Renal cortex interstitium (tissue), 15 donors: ENCODE data around the gene ABHD10. TPM values are rescaled to one million over a fixed set of nuclear protein-coding genes. Genes with fewer than 3 reads are reported as not detected.

ENCODE experiments used
- DNase-seq, 11 donors: peaks; one replicate each; pipeline ENCODE4 v3.0.0-alpha.2; 2013; ENCODE audit warnings: low read depth in 9 of 11, low spot score in 4 of 11; ENCODE audit errors: extremely low read depth in 1 of 11
- long read RNA-seq, 16 experiments: transcript quantifications; one replicate each; lab custom pipeline, GENCODE V29; 2026
- polyA plus RNA-seq, 3 donors: library from polyadenylated mRNA; unstranded; fragments of 120-200 nt; gene quantifications; one replicate each; pipeline ENCODE4 v1.2.1, GENCODE V29; 2013; ENCODE audit not compliant: insufficient read length in 3 of 3

The ABHD10 gene
- 10 to 100 TPM; 51.8 to 52.9 (median 52.3) TPM for polyA plus RNA-seq
- long read RNA-seq, donor 1, transcript ABHD10-201 (5 exons, 2,590 nt) = major isoform, 11 of 13 reads
- long read RNA-seq, donor 1, partial matches to known transcripts = 0 of 13 reads
- long read RNA-seq, donor 1, other reads (novel, unspliced or antisense) = 0 of 13 reads
- long read RNA-seq, donor 2, transcript ABHD10-201 (5 exons, 2,590 nt) = major isoform, 8 of 9 reads
- long read RNA-seq, donor 2, partial matches to known transcripts = 0 of 9 reads
- long read RNA-seq, donor 2, other reads (novel, unspliced or antisense) = 0 of 9 reads
- long read RNA-seq, donor 3, transcript ABHD10-201 (5 exons, 2,590 nt) = major isoform, 26 of 30 reads
- long read RNA-seq, donor 3, partial matches to known transcripts = 0 of 30 reads
- long read RNA-seq, donor 3, other reads (novel, unspliced or antisense) = 0 of 30 reads
- long read RNA-seq, donor 4, transcript ABHD10-201 (5 exons, 2,590 nt) = major isoform, 16 of 20 reads
- long read RNA-seq, donor 4, partial matches to known transcripts = 0 of 20 reads
- long read RNA-seq, donor 4, other reads (novel, unspliced or antisense) = 0 of 20 reads
- long read RNA-seq, donor 5 = 0 reads
- long read RNA-seq, donor 6, transcript ABHD10-201 (5 exons, 2,590 nt) = major isoform, 12 of 41 reads
- long read RNA-seq, donor 6, partial matches to known transcripts = 28 of 41 reads
- long read RNA-seq, donor 6, other reads (novel, unspliced or antisense) = 0 of 41 reads
- long read RNA-seq, donor 7, transcript ABHD10-201 (5 exons, 2,590 nt) = major isoform, 18 of 18 reads
- long read RNA-seq, donor 7, partial matches to known transcripts = 0 of 18 reads
- long read RNA-seq, donor 7, other reads (novel, unspliced or antisense) = 0 of 18 reads
- long read RNA-seq, donor 8, transcript ABHD10-201 (5 exons, 2,590 nt) = major isoform, 13 of 21 reads
- long read RNA-seq, donor 8, partial matches to known transcripts = 0 of 21 reads
- long read RNA-seq, donor 8, other reads (novel, unspliced or antisense) = 5 of 21 reads
- long read RNA-seq, donor 9, transcript ABHD10-201 (5 exons, 2,590 nt) = major isoform, 13 of 24 reads
- long read RNA-seq, donor 9, partial matches to known transcripts = 0 of 24 reads
- long read RNA-seq, donor 9, other reads (novel, unspliced or antisense) = 8 of 24 reads
- long read RNA-seq, donor 10, transcript ABHD10-201 (5 exons, 2,590 nt) = major isoform, 14 of 15 reads
- long read RNA-seq, donor 10, partial matches to known transcripts = 0 of 15 reads
- long read RNA-seq, donor 10, other reads (novel, unspliced or antisense) = 0 of 15 reads
- long read RNA-seq, donor 11, transcript ABHD10-201 (5 exons, 2,590 nt) = major isoform, 12 of 56 reads
- long read RNA-seq, donor 11, partial matches to known transcripts = 42 of 56 reads
- long read RNA-seq, donor 11, other reads (novel, unspliced or antisense) = 0 of 56 reads
- long read RNA-seq, donor 12, transcript ABHD10-201 (5 exons, 2,590 nt) = major isoform, 6 of 8 reads
- long read RNA-seq, donor 12, partial matches to known transcripts = 0 of 8 reads
- long read RNA-seq, donor 12, other reads (novel, unspliced or antisense) = 0 of 8 reads
- long read RNA-seq, donor 13, transcript ABHD10-201 (5 exons, 2,590 nt) = major isoform, 16 of 22 reads
- long read RNA-seq, donor 13, partial matches to known transcripts = 0 of 22 reads
- long read RNA-seq, donor 13, other reads (novel, unspliced or antisense) = 0 of 22 reads
- long read RNA-seq, donor 14, transcript ABHD10-201 (5 exons, 2,590 nt) = major isoform, 21 of 21 reads
- long read RNA-seq, donor 14, partial matches to known transcripts = 0 of 21 reads
- long read RNA-seq, donor 14, other reads (novel, unspliced or antisense) = 0 of 21 reads
- long read RNA-seq, donor 15, transcript ABHD10-201 (5 exons, 2,590 nt) = major isoform, 11 of 14 reads
- long read RNA-seq, donor 15, partial matches to known transcripts = 0 of 14 reads
- long read RNA-seq, donor 15, other reads (novel, unspliced or antisense) = 0 of 14 reads
- long read RNA-seq, donor 16, transcript ABHD10-205 (2 exons, 724 nt) = minor isoform, 5 of 35 reads
- long read RNA-seq, donor 16, transcript ABHD10-201 (5 exons, 2,590 nt) = major isoform, 28 of 35 reads
- long read RNA-seq, donor 16, partial matches to known transcripts = 0 of 35 reads
- long read RNA-seq, donor 16, other reads (novel, unspliced or antisense) = 0 of 35 reads

DNA sequence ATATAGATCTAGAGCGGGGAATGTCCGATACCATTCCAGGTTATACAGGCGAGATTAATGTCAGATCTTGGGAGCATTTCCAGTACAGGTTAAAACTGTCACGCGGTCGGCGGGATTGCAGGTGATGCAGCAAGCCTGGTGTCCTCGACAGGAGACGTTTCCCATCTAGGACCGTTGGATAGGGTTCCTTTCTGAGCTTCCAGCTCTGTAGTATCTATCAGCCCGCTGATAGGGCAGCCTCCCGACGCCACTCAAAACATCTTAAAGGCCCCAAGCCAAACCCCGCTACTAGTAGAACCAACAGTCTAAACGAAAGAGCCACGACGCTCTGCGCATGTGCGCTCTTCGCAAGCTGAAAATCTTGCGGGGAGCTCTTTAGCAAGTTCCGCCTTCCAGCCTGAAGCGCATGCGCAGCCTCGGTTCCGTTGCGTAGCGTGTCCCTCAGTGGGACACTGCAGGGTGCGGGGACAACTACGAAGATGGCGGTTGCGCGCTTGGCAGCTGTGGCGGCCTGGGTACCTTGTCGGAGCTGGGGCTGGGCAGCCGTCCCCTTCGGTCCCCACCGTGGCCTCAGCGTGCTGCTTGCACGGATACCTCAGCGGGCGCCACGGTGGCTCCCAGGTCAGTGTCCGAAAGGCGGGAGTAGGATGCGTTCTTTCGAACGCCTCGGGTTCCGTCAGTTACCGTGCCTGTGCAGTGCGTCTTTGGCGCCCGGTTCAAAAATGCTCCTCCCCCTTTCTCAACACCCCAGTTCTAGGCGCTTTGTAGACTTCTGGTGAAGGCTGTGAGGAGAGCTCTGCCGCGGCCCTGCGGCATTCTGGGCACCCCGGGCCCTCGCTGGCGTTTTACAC lies at the start of gene ABHD10:
Gene ABHD10, plus strand, starts transcription at position 444 of the 851 bp plus-strand sequence. Its CDS starts 36 bp downstream, at position 480.
- DNase-seq = peak; percentile 96 to 100 (median 98)

- no peak for DNase-seq
These were observed 49.3 kb upstream of the ABHD10 start for GRCh38 chr3:111929484-111929883.

DNA sequence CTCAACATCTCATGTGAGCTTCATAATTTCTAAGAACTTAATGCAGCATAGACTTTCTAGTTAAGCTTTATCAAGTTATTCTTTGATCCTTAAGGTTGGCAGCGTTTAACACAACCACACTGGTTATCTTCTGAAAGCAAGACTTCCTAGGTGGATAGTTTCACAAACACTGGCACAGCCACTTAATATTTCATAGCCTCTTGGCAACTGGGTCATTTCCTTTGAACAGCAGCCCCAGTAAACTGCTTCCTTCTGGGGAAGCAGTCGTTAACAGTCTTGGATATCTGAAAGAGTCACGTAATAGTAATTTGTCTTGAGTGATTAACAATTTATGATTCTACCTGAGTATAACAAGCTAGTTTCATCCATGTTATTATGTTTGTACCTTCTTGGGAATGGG lies 45.9 kb upstream of the ABHD10 start:
- no peak for DNase-seq

GRCh38 chr3:111936191-111936841 lies 42.5 kb upstream of the ABHD10 start:
- DNase-seq = no peak

DNA sequence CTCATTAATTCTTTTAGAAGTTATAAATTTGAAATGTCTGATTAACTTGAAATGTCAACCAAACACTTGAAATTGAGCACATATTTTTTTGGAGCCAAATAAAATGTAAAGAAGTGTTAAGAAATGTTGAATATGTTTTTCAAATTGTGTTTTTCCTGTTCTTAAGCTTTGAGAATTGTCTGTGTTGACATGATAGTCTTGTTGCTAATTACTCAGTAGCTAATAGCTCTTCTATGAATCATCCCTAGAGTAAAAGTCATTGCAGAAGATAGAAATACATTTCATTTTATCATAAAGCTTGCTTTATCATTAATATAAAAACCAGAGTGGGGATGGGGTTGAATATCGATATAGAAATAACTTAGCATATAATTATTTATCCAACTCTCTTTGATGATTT lies 41.9 kb upstream of the ABHD10 start:
- DNase-seq = no peak

- DNase-seq = no peak
These were observed 41.0 kb upstream of the ABHD10 start for GRCh38 chr3:111937871-111938270.

DNA sequence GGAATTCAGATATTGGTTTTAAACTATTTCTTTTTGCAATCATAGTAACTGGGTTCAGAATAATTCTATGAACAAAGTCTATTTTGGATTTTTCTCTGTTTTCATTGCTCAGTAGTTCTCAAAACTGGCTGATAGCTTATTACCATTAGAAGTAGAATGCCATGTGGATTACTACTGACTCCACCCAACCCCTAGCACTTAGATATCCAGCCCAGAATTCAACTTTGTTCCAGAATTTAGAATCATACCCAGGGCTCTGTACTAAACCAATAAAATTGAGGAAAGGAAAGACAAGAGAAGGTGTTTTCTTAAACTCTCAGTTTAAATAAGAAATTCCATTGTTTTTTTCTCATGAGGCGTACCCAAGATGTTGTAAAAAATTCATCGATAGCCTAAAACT lies 39.0 kb upstream of the ABHD10 start:
- DNase-seq = no peak

DNA sequence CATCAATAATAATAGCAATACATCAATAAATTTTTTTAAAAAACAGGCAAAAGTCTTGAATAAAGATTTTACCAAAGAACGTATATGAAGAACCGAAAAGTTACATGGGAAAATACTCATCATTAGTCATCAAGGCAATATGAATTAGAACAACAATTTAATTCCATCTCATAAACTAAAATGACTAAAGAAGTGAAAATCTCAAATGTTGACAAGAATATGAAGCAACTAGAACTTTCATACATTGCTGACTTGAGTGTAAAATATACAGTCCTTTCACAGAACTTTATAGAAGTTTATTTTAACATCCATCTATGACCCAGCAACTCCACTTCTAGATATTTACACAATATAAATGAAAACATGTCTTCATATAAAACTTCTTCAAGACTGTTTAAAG lies 35.3 kb upstream of the ABHD10 start:
- DNase-seq = no peak

DNA sequence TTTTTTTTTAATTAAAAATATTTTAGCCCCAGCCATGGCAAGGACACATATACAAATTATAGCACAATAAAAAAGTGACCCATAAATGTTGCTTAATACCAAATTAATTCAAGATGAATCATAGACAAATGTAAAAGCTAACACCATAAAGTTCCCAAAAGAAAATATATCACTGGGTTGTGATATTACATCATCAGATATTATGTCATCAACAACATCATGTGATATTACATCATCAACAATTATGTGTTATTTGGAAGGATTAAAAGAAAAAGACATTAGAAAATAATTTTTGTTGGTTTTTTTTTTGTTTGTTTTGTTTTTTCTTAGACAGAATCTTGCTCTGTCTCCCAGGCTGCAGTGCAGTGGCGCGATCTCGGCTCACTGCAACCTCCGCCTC lies 34.5 kb upstream of the ABHD10 start:
- DNase-seq = no peak

DNA sequence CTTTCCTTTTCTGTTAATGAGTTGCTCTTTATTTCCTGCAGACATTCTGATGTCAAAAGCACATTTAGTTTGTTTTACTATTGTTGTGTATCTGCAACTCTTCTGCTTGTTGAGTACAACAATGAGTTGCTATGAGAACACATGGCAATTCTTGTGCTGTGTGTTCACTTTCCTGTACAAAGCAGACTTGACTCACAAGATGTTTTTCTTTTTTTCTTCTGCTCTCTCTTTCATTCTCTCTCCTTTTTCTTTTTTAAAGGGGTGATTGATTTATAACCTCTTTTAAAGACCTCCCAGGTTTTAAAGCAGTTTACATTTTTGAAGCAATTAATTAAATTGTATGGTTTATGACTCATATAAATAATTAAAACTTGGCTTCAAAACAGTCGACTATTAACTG lies 31.6 kb upstream of the ABHD10 start:
- no peak for DNase-seq

DNA sequence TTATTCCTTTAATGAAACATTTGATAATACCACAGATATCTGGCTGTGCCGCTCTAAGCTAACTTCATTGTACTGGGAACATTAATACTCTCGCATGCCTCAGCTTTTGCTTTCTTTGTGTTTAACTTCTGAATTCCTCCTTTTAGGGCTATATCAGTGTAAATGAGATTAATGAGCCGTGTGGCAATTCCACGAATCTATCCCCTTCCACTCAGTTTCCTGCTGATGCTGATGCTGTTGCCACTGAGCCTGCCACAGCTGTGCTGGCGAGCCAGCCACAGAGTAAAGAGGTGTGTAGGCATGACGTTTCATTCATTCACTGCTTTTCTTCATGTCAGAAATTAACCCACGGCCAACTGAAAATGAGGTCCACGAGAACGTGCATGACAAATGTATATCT lies 30.0 kb upstream of the ABHD10 start:
- DNase-seq = no peak

- DNase-seq = no peak
These were observed 29.1 kb upstream of the ABHD10 start for GRCh38 chr3:111949712-111950111.

DNA sequence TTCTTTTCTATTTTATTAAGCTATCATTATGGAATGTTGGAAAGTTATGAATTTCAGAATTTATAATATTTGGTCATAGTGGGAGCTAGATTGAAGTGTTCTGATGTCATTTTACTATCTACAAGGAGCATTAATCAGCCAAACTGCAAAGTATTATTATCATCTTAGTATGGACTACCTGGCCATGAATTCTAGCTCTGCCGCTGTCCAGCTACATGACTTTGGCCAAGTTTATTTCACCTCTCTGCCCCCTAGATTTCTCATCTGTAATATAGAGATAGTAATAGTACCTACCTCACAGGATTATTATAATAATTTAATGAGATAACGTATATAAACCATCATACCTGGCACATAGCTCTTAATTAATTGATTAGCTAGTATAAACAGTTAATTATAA lies 27.8 kb upstream of the ABHD10 start:
- no peak for DNase-seq

DNA sequence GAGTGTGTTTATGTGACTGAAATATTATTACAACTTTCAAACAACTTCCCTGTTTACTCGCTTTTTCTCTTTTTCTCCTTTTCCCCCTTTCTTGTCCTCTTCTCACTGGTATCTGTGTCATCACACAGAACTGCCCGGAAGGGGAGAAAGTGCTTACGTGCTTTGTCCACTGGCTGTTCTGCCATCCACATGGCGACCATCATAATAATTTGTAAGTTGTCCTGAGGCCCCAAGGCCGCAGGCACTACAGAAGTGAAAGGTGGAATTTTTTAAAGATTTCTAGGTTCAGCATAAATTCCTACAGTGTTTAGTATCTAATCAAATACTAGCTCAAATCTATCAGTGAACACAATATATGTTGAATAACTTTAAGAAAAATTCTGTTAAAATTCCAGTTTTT lies 26.7 kb upstream of the ABHD10 start:
- no peak for DNase-seq

DNA sequence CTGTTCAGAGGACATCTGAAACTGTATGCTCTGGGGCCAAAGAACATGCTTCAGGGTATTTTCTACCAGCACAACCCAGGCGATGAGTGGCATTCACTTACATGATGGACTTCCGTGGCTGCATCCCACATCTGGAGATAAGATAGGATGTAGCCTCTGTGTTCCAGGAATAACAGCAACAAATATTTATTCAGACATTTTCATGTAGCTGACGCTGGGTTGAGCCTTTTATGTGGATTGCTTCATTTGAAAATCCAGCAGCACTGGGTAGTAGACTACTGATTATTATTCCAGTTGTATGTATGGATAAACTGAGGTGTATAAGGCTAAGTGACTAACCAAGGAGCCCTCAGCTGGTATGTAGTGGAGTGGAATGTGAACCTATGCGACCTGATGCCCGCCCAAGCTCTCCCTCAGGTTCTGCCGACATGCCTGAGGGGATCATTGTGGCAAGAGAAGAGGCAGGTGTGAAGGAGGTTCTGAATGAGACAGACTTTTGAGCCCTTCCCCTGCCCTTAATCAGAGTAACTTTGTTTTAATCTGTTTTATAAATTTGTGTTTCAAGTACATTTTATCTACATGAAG lies 25.9 kb upstream of the ABHD10 start:
- no peak for DNase-seq
